IPS-18a (cell line): ENCODE measurements around the gene TCF7L1.
A peak's percentile ranks its signal among the peaks of the same experiment; 100 is the strongest.
"Not testable (repeated sequence)": the region's sequence is repeated elsewhere in the genome, so short reads cannot be mapped to it uniquely, and the experiment has no call there.

Experiments used
- H3K27ac ChIP-seq: one replicate; pipeline ENCODE4 v1.5.1; 2013; ENCODE audit warnings: low read length
- H3K27me3 ChIP-seq: one replicate; pipeline ENCODE4 v1.6.1; 2013; ENCODE audit warnings: mild to moderate bottlenecking, low read length; ENCODE audit not compliant: control insufficient read depth, insufficient read depth
- H3K36me3 ChIP-seq: one replicate; pipeline ENCODE4 v1.6.1; 2013; ENCODE audit warnings: low read depth, low read length; ENCODE audit not compliant: control insufficient read depth
- H3K4me1 ChIP-seq: one replicate; pipeline ENCODE4 v1.6.1; 2013; ENCODE audit warnings: low read depth, low read length; ENCODE audit not compliant: control insufficient read depth
- H3K4me3 ChIP-seq: one replicate; pipeline ENCODE4 v1.5.1; 2013; ENCODE audit warnings: low read length
- H3K9ac ChIP-seq: one replicate; pipeline ENCODE4 v1.6.1; 2013; ENCODE audit warnings: mild to moderate bottlenecking, low read length, moderate library complexity
- H3K9me3 ChIP-seq: one replicate; pipeline ENCODE4 v1.6.1; 2013; ENCODE audit warnings: low read depth, low read length; ENCODE audit not compliant: control insufficient read depth

Gene TCF7L1

GRCh38 chr2:85111819-85112281 lies 21.3 kb upstream of the TCF7L1 start:
- H3K36me3 ChIP-seq: no peaks in the 10 kb centered on the region
- H3K9me3 ChIP-seq: no peaks in the 10 kb centered on the region
- peaks cover 24% of the 10 kb centered on the region for H3K27me3 ChIP-seq
- H3K27ac ChIP-seq: no peak overlapping the region
- H3K9ac ChIP-seq: no peak overlapping the region
- H3K4me3 ChIP-seq: no peak overlapping the region
- H3K4me1 ChIP-seq: no peaks in the 10 kb centered on the region

DNA sequence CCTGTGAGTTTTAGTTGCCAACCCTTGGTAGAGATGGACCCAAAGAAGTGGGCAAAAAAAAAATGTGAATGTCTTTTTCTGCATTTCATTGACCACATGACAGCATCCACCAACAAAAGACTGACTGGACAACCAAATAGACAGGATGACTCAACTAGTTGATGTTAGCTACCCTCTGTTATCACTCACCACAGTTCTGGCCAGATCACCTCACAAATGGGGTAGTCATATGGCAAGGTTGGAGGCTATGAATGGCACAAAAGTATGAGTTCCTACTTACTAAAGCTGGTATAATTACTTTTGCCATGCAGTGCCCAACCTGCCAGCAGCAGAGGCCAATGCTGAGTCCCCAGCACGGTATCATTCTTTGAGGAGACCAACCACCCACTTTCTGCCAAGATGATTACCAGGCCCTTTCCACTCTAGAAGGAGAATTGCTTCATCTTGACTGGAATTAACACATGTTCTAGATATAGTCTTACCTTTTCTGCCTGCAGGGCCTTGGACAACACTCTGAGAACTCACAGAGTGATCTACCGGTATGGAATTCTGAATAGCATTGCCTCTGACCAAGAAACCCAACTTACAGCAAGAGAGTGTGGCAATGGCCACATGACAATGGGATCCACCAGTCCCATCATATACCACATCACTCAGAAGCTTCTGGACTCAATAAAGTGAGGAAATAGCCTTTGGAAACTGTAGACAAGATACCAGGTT lies 20.1 kb upstream of the TCF7L1 start:
- no peaks in the 10 kb centered on the region for H3K4me1 ChIP-seq
- no peak overlapping the region for H3K9ac ChIP-seq
- H3K36me3 ChIP-seq: no peaks in the 10 kb centered on the region
- no peak overlapping the region for H3K4me3 ChIP-seq
- no peaks in the 10 kb centered on the region for H3K9me3 ChIP-seq
- H3K27ac ChIP-seq: no peak overlapping the region
- peaks cover 35% of the 10 kb centered on the region for H3K27me3 ChIP-seq

- no peaks in the 10 kb centered on the region for H3K9me3 ChIP-seq
- H3K27ac ChIP-seq: no peak overlapping the region
- H3K4me1 ChIP-seq: peaks cover 2% of the 10 kb centered on the region
- H3K9ac ChIP-seq: no peak overlapping the region
- H3K36me3 ChIP-seq: no peaks in the 10 kb centered on the region
- H3K4me3 ChIP-seq: no peak overlapping the region
- H3K27me3 ChIP-seq: peaks cover 47% of the 10 kb centered on the region
Measured at GRCh38 chr2:85114586-85115330, 18.4 kb upstream of the TCF7L1 start.

DNA sequence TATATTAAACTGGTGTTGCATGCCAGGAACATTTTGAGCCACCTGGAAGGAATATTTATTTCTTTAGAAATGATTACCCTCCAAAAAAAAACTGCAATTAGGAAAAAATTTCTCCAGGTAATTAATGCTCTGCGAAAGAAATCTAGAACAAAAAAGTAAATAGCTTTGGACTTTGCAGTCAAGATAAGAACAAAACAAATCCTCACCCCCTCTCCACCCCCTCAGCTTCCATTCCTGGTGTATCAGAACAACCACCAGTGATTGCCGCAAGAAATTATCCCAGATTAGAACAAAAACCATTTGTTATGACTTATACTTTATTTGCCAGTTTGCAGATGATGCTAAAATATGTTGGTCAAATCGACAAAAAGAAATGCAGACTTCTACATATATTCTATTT lies 17.0 kb upstream of the TCF7L1 start:
- H3K9ac ChIP-seq: no peak overlapping the region
- no peak overlapping the region for H3K27ac ChIP-seq
- H3K27me3 ChIP-seq: peaks cover 47% of the 10 kb centered on the region
- no peak overlapping the region for H3K4me3 ChIP-seq
- H3K9me3 ChIP-seq: no peaks in the 10 kb centered on the region
- peaks cover 8% of the 10 kb centered on the region for H3K4me1 ChIP-seq
- no peaks in the 10 kb centered on the region for H3K36me3 ChIP-seq

DNA sequence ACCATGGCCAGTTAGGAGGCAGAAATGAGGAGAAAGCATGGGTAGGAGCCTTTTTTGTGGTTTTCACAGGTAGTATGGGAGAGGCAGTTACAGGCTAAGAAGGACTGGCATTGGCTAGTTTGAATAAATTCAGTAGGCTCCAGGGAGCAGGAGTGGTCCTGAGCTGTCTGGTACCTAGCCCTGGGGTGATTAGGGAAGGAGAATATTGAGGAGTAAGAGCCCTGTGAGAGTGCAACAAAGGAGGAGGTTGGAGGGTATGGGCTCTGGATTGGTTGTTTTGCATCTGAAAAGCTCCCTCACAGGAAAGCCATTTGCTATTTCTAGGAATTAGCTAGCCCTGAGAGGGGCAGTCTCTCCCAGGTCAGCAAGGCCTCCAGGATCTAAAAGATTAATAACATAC lies 13.3 kb upstream of the TCF7L1 start:
- Histone ChIP-seq H3K27ac (no peak overlapping the region), H3K36me3 (no peaks in the 10 kb centered on the region), H3K9me3 (no peaks in the 10 kb centered on the region), H3K4me1 (peaks cover 8% of the 10 kb centered on the region), H3K4me3 (no peak overlapping the region), H3K27me3 (peaks cover 39% of the 10 kb centered on the region), H3K9ac (no peak overlapping the region)

GRCh38 chr2:85120363-85120762 lies 12.8 kb upstream of the TCF7L1 start:
- Histone ChIP-seq H3K9me3 (no peaks in the 10 kb centered on the region), H3K36me3 (no peaks in the 10 kb centered on the region), H3K9ac (no peak overlapping the region), H3K4me3 (no peak overlapping the region), H3K27me3 (peaks cover 38% of the 10 kb centered on the region), H3K27ac (no peak overlapping the region), H3K4me1 (peaks cover 8% of the 10 kb centered on the region)

DNA sequence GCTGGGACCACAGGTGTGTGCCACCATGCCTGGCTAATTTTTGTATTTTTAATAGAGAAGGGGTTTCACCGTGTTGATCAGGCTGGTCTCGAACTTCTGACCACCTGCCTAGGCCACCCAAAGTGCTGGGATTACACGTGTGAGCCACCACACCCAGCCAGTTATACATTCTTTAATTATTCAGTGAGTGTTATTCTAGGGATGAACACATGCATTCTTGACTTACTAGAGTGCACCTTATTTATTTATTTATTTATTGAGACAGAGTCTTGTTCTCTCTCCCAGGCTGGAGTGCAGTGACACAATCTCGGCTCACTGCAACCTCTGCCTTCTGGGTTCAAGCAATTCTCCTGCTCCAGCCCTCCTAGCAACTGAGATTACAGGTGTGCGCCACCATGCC lies 6.7 kb upstream of the TCF7L1 start:
- not testable (repeated sequence) for H3K27me3 ChIP-seq, H3K36me3 ChIP-seq, H3K9me3 ChIP-seq

DNA sequence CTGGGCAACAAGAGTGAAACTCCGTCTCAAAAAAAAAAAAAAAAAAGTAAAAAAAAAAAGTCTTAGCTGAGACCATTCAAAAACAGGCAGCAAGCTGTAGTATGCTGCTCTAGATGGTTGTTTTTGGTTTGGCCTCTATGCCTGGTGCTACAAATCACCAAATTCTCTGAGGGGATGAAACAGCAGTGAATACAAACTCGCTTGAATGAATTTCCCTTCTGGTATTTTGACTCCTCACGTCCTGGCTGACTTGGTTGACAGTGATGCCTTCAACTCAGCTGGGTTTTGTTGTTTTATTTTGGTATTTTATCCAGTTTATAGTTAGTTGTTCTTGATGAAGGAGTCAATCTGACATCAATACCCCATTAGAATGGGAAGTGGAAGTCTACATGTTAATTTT lies 3.3 kb upstream of the TCF7L1 start:
- H3K27me3 ChIP-seq: peaks cover 4% of the 10 kb centered on the region
- no peak overlapping the region for H3K27ac ChIP-seq
- peaks cover 3% of the 10 kb centered on the region for H3K4me1 ChIP-seq
- H3K9ac ChIP-seq: no peak overlapping the region
- no peaks in the 10 kb centered on the region for H3K9me3 ChIP-seq
- no peak overlapping the region for H3K4me3 ChIP-seq
- no peaks in the 10 kb centered on the region for H3K36me3 ChIP-seq

More for the DNA sequence above, 6.7 kb upstream of the TCF7L1 start:
- not testable (repeated sequence) for H3K4me1 ChIP-seq, H3K9ac ChIP-seq, H3K4me3 ChIP-seq, H3K27ac ChIP-seq

DNA sequence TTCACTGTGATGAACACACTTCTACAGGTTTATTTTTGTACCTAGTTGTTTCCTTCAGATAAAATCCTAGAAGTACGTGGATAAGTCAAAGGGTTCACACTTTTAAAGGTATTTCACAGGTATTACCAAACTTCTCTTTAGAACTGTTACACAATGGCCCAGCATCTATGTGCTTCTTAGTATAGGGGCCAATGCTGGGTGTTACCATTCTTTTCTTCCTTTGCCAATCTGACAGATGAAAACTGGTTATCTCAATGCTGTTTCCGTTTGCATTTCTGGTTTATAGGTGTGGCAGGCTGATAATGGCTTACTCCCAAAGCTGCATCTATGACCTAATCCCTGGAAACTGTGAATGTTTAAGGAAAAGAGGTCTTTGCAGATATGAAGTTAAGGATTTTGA lies 2.8 kb upstream of the TCF7L1 start:
- no peaks in the 10 kb centered on the region for H3K9me3 ChIP-seq
- no peak overlapping the region for H3K9ac ChIP-seq
- H3K27me3 ChIP-seq: peaks cover 5% of the 10 kb centered on the region
- H3K36me3 ChIP-seq: no peaks in the 10 kb centered on the region
- no peak overlapping the region for H3K4me3 ChIP-seq
- H3K4me1 ChIP-seq: peaks cover 6% of the 10 kb centered on the region
- H3K27ac ChIP-seq: no peak overlapping the region

- Histone ChIP-seq H3K4me3 (no peak overlapping the region), H3K4me1 (peaks cover 13% of the 10 kb centered on the region), H3K9me3 (no peaks in the 10 kb centered on the region), H3K9ac (no peak overlapping the region), H3K36me3 (peaks cover 1% of the 10 kb centered on the region), H3K27ac (no peak overlapping the region), H3K27me3 (peaks cover 12% of the 10 kb centered on the region)
Measured at GRCh38 chr2:85131116-85131515, 2.1 kb upstream of the TCF7L1 start.

DNA sequence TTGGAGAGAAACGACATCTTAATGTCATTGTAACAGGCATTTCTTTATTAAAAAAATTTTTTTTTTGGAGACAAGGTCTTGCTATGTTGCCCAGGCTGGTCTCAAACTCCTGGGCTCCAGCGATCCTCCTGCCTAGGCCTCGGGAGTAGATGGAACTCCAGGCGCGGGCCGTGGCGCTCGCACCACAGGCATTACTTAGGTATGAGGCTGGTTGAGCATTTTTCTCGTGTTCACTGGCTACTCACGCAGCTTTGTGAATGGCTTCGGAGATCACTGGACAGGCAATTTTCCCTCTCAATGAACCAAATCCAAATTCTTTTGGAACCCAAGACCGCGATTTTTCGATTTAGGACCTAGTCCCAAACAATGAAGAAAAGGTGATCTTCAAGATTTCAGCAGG lies 795 bp upstream of the TCF7L1 start:
- H3K4me3 ChIP-seq: peak overlapping the region; percentile 70
- peaks cover 21% of the 10 kb centered on the region for H3K4me1 ChIP-seq
- H3K27me3 ChIP-seq: peaks cover 15% of the 10 kb centered on the region
- peaks cover 8% of the 10 kb centered on the region for H3K36me3 ChIP-seq
- H3K9ac ChIP-seq: peak overlapping the region; percentile 70
- no peak overlapping the region for H3K27ac ChIP-seq
- no peaks in the 10 kb centered on the region for H3K9me3 ChIP-seq
